Chondrocyte (in vitro differentiated cells): ENCODE results near the gene KCNQ2. TPM values are rescaled to one million over a fixed set of nuclear protein-coding genes. Genes with fewer than 3 reads are reported as not detected.

Source experiments
- DNase-seq: peaks from one replicate; pipeline ENCODE4 v3.0.0; 2021; ENCODE audit warnings: mixed read lengths, low spot score
- H3K27ac Mint-ChIP-seq: one replicate; pipeline ENCODE4 v1.8.0; 2021; ENCODE audit warnings: mild to moderate bottlenecking, moderate library complexity, mixed read lengths; ENCODE audit not compliant: unreplicated experiment
- H3K27me3 Mint-ChIP-seq: 2 replicates; pipeline ENCODE4 v1.8.0; 2021; ENCODE audit warnings: low read depth, mixed read lengths
- H3K36me3 Mint-ChIP-seq: 2 replicates; pipeline ENCODE4 v1.8.0; 2021; ENCODE audit warnings: low read depth, mixed read lengths
- H3K4me1 Mint-ChIP-seq: 2 replicates; pipeline ENCODE4 v1.8.0; 2021; ENCODE audit warnings: low read depth, mild to moderate bottlenecking, mixed read lengths
- H3K4me3 Mint-ChIP-seq: one replicate; pipeline ENCODE4 v1.8.0; 2021; ENCODE audit warnings: mild to moderate bottlenecking, moderate library complexity, mixed read lengths; ENCODE audit not compliant: unreplicated experiment
- H3K9me3 Mint-ChIP-seq: 2 replicates; pipeline ENCODE4 v1.8.0; 2021; ENCODE audit warnings: low read depth, mixed read lengths
- total RNA-seq: library from RNA; stranded (reverse); gene quantifications from 3 replicates; pipeline ENCODE4 v1.2.1, GENCODE V29; 2021
- TF ChIP-seq, protein P1 (sequence below): fragments of 200-600 bp; sonication (generic); IDR thresholded peaks from 2 replicates; pipeline ENCODE4 v1.5.0; 2021; ENCODE audit warnings: antibody characterized with exemption, mild to moderate bottlenecking, moderate library complexity

The KCNQ2 gene
- total RNA-seq, 1 donor from 2014 or later = not detected

DNA sequence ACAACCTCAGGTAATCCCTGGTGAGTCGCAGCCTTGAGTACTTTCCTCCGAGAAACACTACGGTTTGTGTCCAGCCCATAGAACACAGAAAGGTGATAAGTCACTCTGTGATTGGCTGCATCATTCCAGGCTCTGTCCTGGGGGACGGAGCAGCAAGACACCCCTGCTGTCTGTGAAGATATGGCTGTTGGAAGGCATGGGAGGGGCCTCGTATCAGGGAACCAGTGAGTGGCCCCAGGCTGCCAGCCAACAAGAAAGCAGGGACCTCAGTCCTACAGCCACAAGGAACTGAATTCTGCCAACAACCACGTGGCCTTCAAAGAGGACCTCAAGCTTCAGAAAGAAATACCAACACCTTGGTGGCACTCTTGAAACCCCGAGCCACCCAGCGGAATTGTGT, 32.8 kb upstream of the KCNQ2 start:
- Mint-ChIP-seq H3K36me3 (peaks cover 10% of the 10 kb centered on the region), H3K4me1 (no peaks in the 10 kb centered on the region), H3K27ac (no peak overlapping the region), H3K9me3 (peaks cover 24% of the 10 kb centered on the region), H3K27me3 (peaks cover 8% of the 10 kb centered on the region), H3K4me3 (no peak overlapping the region)
- DNase-seq = no peak
- TF ChIP-seq, protein P1, sequence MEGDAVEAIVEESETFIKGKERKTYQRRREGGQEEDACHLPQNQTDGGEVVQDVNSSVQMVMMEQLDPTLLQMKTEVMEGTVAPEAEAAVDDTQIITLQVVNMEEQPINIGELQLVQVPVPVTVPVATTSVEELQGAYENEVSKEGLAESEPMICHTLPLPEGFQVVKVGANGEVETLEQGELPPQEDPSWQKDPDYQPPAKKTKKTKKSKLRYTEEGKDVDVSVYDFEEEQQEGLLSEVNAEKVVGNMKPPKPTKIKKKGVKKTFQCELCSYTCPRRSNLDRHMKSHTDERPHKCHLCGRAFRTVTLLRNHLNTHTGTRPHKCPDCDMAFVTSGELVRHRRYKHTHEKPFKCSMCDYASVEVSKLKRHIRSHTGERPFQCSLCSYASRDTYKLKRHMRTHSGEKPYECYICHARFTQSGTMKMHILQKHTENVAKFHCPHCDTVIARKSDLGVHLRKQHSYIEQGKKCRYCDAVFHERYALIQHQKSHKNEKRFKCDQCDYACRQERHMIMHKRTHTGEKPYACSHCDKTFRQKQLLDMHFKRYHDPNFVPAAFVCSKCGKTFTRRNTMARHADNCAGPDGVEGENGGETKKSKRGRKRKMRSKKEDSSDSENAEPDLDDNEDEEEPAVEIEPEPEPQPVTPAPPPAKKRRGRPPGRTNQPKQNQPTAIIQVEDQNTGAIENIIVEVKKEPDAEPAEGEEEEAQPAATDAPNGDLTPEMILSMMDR = no peak

DNA sequence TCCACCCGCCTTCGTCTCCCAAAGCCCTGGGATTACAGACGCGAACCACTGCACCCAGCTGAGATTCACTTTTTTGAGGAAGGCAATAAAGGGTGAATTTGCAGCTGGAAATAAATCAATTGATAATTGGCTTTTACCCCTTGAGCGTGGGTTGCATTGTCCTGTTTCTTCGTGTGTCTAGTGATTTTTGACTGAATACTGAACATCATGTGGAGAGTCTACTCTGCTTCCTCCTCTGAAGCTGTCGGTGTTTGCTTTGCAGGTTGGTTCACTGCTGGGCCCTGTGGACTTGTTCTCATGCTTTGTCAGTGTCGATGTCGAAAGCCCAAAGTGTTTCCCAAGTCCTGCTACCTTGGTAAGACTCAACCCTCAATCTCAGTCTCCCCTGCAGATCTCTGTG, 32.2 kb upstream of the KCNQ2 start:
- Mint-ChIP-seq H3K9me3 (peaks cover 24% of the 10 kb centered on the region), H3K36me3 (peaks cover 10% of the 10 kb centered on the region), H3K27ac (no peak overlapping the region), H3K4me1 (no peaks in the 10 kb centered on the region), H3K4me3 (no peak overlapping the region), H3K27me3 (peaks cover 8% of the 10 kb centered on the region)
- TF ChIP-seq, protein P1 = no peak
- DNase-seq = no peak

DNA sequence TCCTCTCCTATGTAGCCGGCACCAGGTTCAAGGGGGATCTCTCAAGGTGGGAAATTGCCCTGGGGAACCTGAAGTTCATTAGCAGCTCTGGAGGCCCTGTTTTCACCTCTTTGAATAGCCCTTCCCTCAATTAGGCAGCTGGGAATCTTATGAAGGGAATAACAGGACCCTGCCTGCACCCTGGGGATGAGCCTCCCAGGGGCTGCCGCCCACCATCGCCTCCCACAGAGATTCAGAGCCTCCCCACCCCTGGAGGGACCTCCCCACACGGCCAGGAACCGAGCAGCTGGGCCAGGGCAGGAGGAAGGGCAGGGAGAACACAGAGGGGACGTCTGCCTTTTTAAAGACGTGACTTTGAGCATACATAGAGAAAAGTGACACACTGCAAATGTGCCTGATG, 31.1 kb upstream of the KCNQ2 start:
- Mint-ChIP-seq H3K4me1 (no peaks in the 10 kb centered on the region), H3K36me3 (peaks cover 10% of the 10 kb centered on the region), H3K4me3 (no peak overlapping the region), H3K27me3 (peaks cover 8% of the 10 kb centered on the region), H3K27ac (no peak overlapping the region), H3K9me3 (peaks cover 22% of the 10 kb centered on the region)
- TF ChIP-seq, protein P1 = no peak
- DNase-seq = no peak

DNA sequence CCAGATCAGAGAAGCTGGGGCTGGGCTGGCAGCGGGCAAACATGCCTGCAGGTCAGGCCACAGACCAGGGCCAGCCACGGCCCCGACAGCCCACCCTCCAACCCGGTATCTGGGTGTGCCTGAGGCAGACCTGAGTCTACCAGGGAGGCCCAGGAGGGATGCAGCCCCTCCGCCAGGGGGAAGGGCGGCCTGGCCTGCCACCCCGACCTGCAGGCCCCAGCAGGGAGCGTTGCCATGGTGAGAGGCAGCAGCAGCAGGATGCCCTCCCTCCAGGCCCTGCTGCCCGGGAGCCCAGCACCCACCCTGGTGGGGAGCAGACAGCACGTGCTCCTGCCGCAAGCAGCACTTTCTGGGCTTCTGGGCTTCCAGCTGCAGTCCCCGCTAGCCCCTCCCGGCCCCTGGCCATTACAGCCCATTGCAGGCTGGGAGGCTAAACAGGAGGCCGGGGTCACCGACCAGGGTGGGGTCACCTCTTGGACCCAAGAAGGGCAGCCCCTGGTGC, 30.3 kb upstream of the KCNQ2 start:
- Mint-ChIP-seq H3K36me3 (peaks cover 6% of the 10 kb centered on the region), H3K9me3 (peaks cover 15% of the 10 kb centered on the region), H3K27me3 (peaks cover 8% of the 10 kb centered on the region), H3K4me1 (no peaks in the 10 kb centered on the region), H3K4me3 (no peak overlapping the region), H3K27ac (no peak overlapping the region)
- TF ChIP-seq, protein P1 = no peak
- DNase-seq = no peak

DNA sequence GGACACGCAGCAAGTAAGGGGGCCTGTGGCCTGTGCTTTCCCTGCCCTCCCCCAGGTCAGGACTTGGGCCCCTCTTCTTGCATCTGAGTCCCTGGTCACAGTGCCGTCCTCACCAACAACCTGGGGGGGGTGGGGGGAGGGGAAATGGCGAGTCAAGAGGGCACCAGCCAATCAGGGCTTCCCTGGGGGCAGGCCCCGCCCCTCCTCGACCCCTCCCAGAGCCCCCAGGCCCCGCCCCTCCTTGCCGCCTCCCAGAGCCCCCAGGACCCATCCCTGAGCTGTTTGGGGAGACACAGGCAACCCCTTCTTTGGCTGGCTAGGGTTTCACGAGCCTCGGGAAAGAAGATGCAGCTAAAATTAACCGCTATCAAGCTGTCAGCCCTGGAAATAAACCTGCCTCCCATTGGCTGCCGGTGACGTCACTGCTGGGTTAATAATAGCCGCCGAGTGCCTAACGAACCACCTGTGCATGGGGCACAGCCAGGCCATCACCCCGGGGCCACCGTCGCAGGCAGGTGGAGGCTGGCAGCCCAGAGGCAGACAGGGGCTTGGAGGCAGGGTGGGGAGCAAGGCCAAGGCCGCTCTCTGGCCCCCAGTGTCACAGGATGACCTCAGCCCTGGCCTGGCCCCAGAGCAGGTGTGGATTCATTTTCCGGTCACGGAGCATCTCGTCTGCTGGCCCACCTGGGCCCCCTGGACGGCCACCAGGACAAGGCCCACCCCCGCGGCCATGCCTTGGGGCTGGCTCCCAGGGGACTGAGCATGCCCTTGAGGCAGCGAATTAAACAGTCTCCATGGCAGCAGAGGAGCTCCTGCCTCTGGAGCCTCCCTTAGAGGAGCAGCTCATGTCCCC, 29.6 kb upstream of the KCNQ2 start:
- H3K9me3 Mint-ChIP-seq = peaks cover 15% of the 10 kb centered on the region
- peaks cover 6% of the 10 kb centered on the region for H3K36me3 Mint-ChIP-seq
- no peaks in the 10 kb centered on the region for H3K4me1 Mint-ChIP-seq
- H3K4me3 Mint-ChIP-seq = no peak overlapping the region
- peaks cover 8% of the 10 kb centered on the region for H3K27me3 Mint-ChIP-seq
- TF ChIP-seq, protein P1 = no peak
- no peak overlapping the region for H3K27ac Mint-ChIP-seq
- no peak for DNase-seq
